VCaP (cell line): ENCODE measurements around the gene PPA1.

Experiments used
- H3K27ac ChIP-seq: fragments of 450-650 bp; 2 replicates; pipeline ENCODE4 v1.5.1; 2017
- CTCF ChIP-seq: fragments of 450-650 bp; conservative IDR thresholded peaks from 2 replicates; pipeline ENCODE4 v1.5.1; 2017; ENCODE audit warnings: mild to moderate bottlenecking, moderate library complexity

Gene PPA1

GRCh38 chr10:70233109-70233938 lies at the start of gene PPA1:
Gene PPA1 (minus strand): TSS chr10:70233429. CDS start chr10:70233327, 102 bp downstream.
- peak; percentile 62 for TF ChIP-seq CTCF
- H3K27ac ChIP-seq, result peak within 1 kb of the TSS; percentile 89

DNA sequence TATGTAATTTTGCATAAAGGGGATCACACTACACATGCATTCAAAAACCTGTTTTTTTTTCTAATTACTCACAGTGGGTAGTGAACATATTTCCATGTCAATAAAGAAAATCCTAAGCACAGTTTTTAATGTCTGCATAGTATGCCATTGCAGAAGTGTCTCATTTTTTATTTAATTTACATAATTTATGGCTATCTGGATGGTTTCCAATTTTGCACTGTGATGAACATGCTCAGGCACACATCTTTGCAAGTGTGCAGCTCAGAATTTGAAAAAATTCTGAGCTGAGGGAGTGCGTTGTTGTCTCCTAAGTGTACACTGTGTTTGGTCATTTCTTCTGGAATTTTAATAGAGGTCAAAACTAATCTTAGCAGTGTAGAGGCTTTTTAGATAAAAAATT lies 48.4 kb upstream of the PPA1 start:
- TF ChIP-seq CTCF, result no peak
- H3K27ac ChIP-seq, result no peak overlapping the region

DNA sequence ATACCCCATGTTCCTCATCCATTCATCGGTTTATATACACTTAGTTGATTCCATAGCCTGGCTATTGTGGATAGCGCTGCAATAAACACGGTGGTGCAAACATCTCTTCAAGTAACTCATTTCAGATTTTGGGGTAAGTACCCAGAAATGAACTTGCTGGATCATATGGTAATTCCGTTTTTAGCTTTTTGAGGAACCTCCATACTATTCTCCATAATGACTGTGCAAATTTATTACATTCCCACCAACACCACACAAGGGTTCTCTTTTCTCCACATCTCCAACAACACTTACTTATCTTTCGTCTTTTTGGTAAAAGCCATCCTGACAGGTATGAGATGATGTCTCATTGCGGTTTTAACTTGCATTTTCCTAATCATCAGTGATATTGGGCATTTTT lies 46.9 kb upstream of the PPA1 start:
- no peak overlapping the region for H3K27ac ChIP-seq
- TF ChIP-seq CTCF, result no peak

GRCh38 chr10:70277396-70278030 lies 44.3 kb upstream of the PPA1 start:
- no peak overlapping the region for H3K27ac ChIP-seq
- no peak for TF ChIP-seq CTCF

DNA sequence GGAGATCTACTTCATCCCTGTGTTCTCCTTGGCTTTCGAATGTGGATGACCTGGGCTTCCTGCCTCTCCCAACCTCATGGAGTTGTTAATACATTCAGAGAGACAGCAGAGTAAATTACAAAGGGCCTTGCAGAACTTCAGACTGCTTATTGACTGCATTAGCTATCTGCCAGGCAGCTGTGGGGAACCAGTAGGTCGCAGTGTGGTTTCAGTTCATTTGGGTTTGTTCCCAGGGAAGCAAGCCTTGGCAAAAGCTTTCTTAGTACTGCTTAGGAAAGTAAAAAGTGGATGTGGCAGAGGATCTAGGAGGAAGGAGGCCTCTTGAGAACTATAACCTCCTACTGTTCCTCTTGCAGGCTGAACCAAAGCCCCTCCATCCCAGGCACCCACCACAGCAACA lies 41.4 kb upstream of the PPA1 start:
- no peak for TF ChIP-seq CTCF
- no peak overlapping the region for H3K27ac ChIP-seq

- TF ChIP-seq CTCF, result peak; percentile 59
- H3K27ac ChIP-seq, result no peak overlapping the region
Observed at GRCh38 chr10:70272925-70273316, 39.7 kb upstream of the PPA1 start.

DNA sequence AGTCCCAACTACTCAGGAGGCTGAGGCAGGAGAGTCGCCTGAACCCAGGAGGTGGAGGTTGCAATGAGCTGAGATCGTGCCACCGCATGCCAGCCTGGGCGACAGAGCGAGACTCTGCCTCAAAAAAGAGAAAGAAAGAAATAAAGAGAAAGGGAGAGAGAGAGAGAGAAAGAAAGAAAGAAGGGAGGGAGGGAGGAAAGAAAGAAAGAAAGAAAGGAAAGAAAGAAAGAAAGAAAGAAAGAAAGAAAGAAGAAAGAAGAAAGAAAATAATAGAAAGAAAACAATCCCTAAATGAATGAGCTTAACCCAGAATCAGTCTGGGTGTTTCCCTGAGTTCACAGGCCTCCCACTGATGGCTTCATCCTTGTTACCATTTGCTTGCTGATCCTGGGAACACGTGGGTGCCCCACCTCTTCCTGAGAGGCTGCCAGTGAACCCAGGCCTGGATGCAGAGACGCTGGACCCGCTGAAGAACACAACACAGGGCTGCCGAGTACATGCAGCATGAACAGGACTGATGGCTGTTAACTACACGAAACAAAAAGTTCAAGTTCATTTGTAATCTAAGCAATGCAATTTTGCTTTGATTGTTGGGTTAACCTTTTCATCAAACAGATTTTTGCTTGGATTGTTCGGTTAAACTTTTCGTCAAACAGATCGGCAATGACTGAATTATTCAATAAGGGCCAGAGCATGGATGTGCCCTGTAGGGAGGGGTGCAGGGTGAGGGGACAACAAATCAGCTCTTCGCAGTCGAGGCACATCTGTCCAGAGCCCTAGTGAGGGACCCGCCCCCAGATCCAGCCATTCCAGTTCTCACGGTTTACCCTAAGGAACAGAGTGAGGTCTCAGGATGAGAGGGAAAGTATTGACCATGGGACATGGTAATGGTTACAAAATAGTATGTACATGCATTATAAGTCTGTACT lies 39.0 kb upstream of the PPA1 start:
- no peak overlapping the region for H3K27ac ChIP-seq
- TF ChIP-seq CTCF, result no peak
